ENCODE data around the gene FZR1. TPM values are rescaled to one million over a fixed set of nuclear protein-coding genes. Genes with fewer than 3 reads are reported as not detected.

FZR1 gene
- total RNA-seq (10 to 100 TPM; 91.2 to 95.1 TPM), polyA plus RNA-seq (ENCODE audit: insufficient read depth, low read depth, low replicate concordance) (123 TPM)
- long read RNA-seq, donor 1, full-length matches to known transcripts: 11 of 17 reads
- long read RNA-seq, donor 1, partial matches to known transcripts: 6 of 17 reads
- long read RNA-seq, donor 1, other reads (novel, unspliced or antisense): 0 of 17 reads
- long read RNA-seq, donor 2, full-length matches to known transcripts: 13 of 35 reads
- long read RNA-seq, donor 2, partial matches to known transcripts: 22 of 35 reads
- long read RNA-seq, donor 2, other reads (novel, unspliced or antisense): 0 of 35 reads

- 1 to 3% methylated on average over 21 to 50 of the region's 79 CpGs for whole genome bisulfite sequencing, 2 donors
These were observed at the start of gene FZR1 for GRCh38 chr19:3505598-3506383. FZR1 (plus strand) TSS chr19:3506311; CDS start chr19:3522990, 16,679 bp downstream.

GRCh38 chr19:3456925-3457527 is 49.1 kb upstream of the FZR1 start:
- H3K27ac ChIP-seq: peak overlapping the region; percentile 86 to 88
- H3K36me3 ChIP-seq (ENCODE audit: low read depth, missing control alignments): no peaks in the 10 kb centered on the region
- H3K4me1 ChIP-seq: peaks cover 41% of the 10 kb centered on the region
- intact Hi-C loops (cut with DNase I; ENCODE audit: low total_unique reads): no loop called here
- no peak overlapping the region for H3K4me3 ChIP-seq
- no peak for DNase-seq
- TF ChIP-seq CTCF (IDR thresholded peaks at IDR 0.05): no peak
- no peak for TF ChIP-seq POLR2A (IDR thresholded peaks at IDR 0.05)
- no peaks in the 10 kb centered on the region for H3K9me3 ChIP-seq
- no peaks in the 10 kb centered on the region for H3K27me3 ChIP-seq
- WGBS, 2 donors: 70% methylated on average over 15 to 18 of the region's 18 CpGs

More at GRCh38 chr19:3505598-3506383, at the start of gene FZR1:
- DNase-seq: peak; percentile 99
- H3K27me3 ChIP-seq: no peaks in the 10 kb centered on the region
- TF ChIP-seq CTCF (IDR thresholded peaks at IDR 0.05) (no peak), POLR2A (IDR thresholded peaks at IDR 0.05) (peak; percentile 31)
- H3K4me1 ChIP-seq: peaks cover 14% of the 10 kb centered on the region
- H3K27ac ChIP-seq: peak within 1 kb of the TSS; percentile 79 to 90
- peak within 1 kb of the TSS; percentile 70 to 93 for H3K4me3 ChIP-seq
- H3K36me3 ChIP-seq (ENCODE audit: low read depth, missing control alignments): no peaks in the 10 kb centered on the region
- intact Hi-C loops (cut with DNase I; ENCODE audit: low total_unique reads): no loop called here
- H3K9me3 ChIP-seq: no peaks in the 10 kb centered on the region

- no peak for TF ChIP-seq CTCF (IDR thresholded peaks at IDR 0.05)
- intact Hi-C loops (cut with DNase I; ENCODE audit: low total_unique reads): no loop called here
- Histone ChIP-seq H3K27ac (peak overlapping the region; percentile 86 to 88), H3K4me3 (no peak overlapping the region), H3K4me1 (peaks cover 41% of the 10 kb centered on the region), H3K9me3 (no peaks in the 10 kb centered on the region), H3K27me3 (no peaks in the 10 kb centered on the region), H3K36me3 (ENCODE audit: low read depth, missing control alignments) (no peaks in the 10 kb centered on the region)
- 40 to 45% methylated on average over 15 to 22 of the region's 22 CpGs for WGBS, 2 donors
- DNase-seq: no peak
These were observed 48.4 kb upstream of the FZR1 start for GRCh38 chr19:3457528-3458228.

- intact Hi-C loops (cut with DNase I; ENCODE audit: low total_unique reads): no loop called here
- H3K27ac ChIP-seq: peak overlapping the region; percentile 86 to 88
- no peaks in the 10 kb centered on the region for H3K9me3 ChIP-seq
- H3K27me3 ChIP-seq: no peaks in the 10 kb centered on the region
- H3K4me1 ChIP-seq: peaks cover 41% of the 10 kb centered on the region
- H3K36me3 ChIP-seq (ENCODE audit: low read depth, missing control alignments): no peaks in the 10 kb centered on the region
- no peak for DNase-seq
- no peak for TF ChIP-seq POLR2A (IDR thresholded peaks at IDR 0.05)
- TF ChIP-seq CTCF (IDR thresholded peaks at IDR 0.05): no peak
- H3K4me3 ChIP-seq: no peak overlapping the region
- WGBS, 2 donors: 37 to 52% methylated on average over 12 to 19 of the region's 19 CpGs
These were observed 47.7 kb upstream of the FZR1 start for GRCh38 chr19:3458229-3459088.

Data from testis (tissue), 5 donors.